22Rv1 (cell line): ENCODE measurements around the gene ECT2L.

Experiments used
- H3K27ac ChIP-seq: fragments of 450-650 bp; 2 replicates; pipeline ENCODE4 v1.5.1; 2017
- ZFX ChIP-seq: fragments of 450-650 bp; IDR thresholded peaks from 2 replicates; pipeline ENCODE4 v1.6.1; 2017; ENCODE audit warnings: antibody characterized with exemption, borderline replicate concordance
- TF ChIP-seq, protein P1 (sequence below): fragments of 450-650 bp; IDR thresholded peaks from 2 replicates; pipeline ENCODE4 v1.5.1; 2017; ENCODE audit warnings: mild to moderate bottlenecking

Gene ECT2L

DNA sequence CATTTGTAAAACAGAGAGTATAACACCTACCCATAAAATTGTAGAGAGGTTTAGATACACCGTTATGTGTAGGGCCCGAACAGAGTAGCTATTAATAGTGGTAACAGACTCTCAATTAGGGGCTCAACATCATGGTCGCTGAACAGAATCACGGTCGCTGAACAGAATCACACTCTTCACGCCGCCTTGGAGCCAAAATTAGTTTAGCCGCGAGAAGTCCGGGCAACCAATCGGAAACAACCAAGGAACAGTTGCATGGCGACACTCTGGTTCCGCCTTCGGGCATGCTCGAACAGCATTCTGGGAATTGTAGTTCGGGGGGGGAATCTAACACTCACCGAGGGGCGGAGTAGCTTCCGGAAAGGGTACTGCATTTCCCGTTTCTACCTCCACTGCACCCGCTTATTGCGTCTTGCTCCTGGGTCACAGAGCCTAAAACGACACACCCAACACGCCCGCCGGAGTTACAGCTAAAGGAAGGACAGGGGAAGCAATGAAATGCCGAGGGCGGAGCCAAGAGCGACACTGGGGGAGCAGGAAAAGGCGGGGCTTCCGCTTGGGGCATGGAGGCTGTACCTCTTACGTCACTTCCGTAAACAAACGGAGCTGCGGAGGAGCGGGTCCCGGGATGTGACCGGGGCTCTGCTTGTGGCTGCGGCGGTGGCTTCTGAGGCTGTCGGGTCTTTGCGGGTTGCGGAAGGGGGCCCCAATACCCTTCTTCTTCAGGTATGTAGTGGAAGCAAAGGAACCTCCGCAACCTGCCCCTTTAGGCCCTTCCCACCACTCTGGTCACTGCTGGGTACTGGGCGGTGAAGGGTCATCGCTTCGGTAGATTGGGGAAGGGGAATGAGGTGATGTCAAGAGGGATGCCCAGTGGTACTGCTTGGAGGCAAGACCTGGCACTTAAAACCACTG lies 22.5 kb upstream of the ECT2L start, which contains the start of gene CCDC28A:
TSS of gene CCDC28A (plus strand) at position 593 of the 915 bp plus-strand sequence. CDS start 2,352 bp downstream, outside the sequence.
- peak within 1 kb of the TSS; percentile 88 for H3K27ac ChIP-seq
- TF ChIP-seq ZFX = no peak
- TF ChIP-seq, protein P1, sequence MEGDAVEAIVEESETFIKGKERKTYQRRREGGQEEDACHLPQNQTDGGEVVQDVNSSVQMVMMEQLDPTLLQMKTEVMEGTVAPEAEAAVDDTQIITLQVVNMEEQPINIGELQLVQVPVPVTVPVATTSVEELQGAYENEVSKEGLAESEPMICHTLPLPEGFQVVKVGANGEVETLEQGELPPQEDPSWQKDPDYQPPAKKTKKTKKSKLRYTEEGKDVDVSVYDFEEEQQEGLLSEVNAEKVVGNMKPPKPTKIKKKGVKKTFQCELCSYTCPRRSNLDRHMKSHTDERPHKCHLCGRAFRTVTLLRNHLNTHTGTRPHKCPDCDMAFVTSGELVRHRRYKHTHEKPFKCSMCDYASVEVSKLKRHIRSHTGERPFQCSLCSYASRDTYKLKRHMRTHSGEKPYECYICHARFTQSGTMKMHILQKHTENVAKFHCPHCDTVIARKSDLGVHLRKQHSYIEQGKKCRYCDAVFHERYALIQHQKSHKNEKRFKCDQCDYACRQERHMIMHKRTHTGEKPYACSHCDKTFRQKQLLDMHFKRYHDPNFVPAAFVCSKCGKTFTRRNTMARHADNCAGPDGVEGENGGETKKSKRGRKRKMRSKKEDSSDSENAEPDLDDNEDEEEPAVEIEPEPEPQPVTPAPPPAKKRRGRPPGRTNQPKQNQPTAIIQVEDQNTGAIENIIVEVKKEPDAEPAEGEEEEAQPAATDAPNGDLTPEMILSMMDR = no peak

DNA sequence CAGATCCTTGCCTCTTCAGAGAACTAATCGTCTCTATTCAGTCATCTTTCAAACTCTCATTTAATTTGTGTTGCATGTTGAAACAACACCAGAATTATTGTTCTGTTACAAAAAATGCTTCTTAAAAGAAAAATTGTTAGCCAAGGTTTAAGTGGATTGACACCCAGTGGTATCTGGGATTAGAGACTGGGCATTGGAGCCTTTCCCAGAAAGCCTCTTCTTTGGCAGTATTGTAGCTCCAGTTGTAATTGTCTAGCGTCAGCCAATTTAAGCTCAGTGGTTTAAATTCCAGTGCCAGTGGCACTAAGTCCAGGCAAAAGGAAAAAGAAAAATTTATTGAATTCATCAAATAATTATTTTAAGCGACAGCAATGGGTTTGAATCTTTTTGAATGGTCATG lies 21.5 kb upstream of the ECT2L start:
- no peak overlapping the region for H3K27ac ChIP-seq

DNA sequence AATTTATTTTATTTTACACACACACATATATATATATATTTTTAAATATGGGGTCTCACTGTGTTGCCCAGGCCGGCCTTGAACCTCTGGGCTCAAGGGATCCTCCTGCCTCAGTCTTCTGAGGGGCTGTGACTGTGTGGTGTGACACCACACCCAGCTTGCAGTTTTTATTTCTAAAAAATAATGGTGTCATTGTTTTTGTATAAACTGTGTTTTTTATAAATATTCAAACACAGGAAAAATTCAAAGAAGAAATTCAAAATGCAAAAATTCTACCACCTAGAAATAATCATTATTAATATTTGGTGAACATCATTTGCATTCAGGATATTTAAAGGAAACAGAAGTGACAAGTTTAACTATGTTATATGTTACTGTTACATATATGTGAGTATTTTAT lies 19.2 kb upstream of the ECT2L start:
- TF ChIP-seq, protein P1 = no peak
- TF ChIP-seq ZFX = no peak
- no peak overlapping the region for H3K27ac ChIP-seq

More for the DNA sequence above, 21.5 kb upstream of the ECT2L start:
- no peak for TF ChIP-seq ZFX
- TF ChIP-seq, protein P1 = no peak

DNA sequence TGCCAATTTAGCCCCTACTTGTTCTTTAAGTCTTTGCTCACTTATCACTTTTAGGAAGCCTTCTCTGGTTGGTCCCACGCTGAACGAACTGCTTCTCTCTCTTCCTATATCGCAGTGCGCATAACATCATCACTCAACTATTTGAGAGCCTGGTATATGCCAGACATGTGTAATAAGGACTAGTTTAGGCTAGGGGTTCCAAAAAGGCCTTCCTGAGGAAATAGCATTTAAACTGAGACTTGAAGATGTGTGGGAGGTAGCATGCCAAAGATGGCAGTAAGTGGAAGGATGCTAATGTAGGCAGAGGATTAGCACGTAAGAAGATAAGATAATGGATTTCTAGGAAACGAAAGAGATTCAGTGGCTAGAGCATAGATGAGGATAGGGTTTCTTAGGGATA lies 17.6 kb upstream of the ECT2L start:
- H3K27ac ChIP-seq = no peak overlapping the region
- no peak for TF ChIP-seq ZFX
- TF ChIP-seq, protein P1 = no peak

DNA sequence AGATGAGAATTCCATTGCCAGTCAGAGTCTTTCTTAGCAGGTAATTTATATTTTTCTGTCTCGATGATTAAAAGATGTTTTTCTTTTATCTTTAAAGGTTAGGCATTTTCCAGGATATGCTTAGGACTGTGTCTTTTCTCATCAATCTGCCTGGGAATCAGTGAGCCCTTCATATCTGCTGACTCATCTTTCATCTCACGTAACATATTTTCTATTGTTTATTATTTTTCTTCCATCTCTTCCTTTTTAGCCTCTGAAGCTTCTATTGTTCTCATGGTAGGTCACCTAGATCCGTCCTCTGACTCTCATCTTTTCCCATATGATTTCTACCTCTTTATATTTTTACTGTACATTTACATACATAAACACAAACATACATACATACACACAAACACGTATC lies 13.6 kb upstream of the ECT2L start:
- H3K27ac ChIP-seq = no peak overlapping the region
- TF ChIP-seq, protein P1 = no peak
- TF ChIP-seq ZFX = no peak

DNA sequence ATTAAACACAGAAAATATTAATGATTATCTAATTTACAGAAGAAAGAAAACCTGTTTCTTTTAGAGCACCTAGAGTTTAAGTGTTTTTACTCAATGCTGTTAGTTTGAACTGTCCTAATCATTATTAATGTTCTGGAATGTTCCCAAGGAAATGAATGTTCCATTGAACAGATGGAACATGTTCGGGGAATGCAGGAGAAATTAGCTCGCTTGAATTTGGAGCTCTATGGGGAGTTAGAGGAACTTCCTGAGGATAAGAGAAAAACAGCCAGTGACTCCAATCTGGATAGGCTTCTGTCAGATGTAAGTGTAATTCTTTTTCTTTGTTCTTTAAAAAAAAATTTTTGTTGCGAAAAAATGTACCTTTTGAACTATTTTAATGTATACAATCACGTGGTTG lies 10.8 kb upstream of the ECT2L start:
- no peak for TF ChIP-seq ZFX
- TF ChIP-seq, protein P1 = no peak
- no peak overlapping the region for H3K27ac ChIP-seq

DNA sequence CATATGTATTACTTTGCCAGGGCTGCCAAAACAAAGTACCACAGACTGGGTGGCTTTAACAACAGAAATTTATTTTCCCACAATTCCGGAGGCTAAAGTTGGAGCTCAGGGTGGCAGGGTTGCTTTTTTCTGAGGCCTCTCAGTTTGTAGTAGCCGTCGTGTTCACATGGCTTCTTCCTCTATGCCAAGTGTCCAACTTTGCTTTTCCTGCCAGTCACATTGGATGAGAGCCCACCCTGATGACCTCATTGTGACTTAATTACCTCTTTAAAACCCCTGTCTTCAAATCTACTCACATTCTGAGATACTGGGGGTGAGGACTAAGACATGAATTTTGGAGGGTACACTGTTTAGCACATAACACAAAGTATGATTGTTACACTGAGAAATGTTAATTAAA lies 9.9 kb upstream of the ECT2L start:
- TF ChIP-seq ZFX = no peak
- TF ChIP-seq, protein P1 = no peak
- H3K27ac ChIP-seq = no peak overlapping the region
